ENCODE data around the gene INHBB.

- TF ChIP-seq POLR2AphosphoS5 (IDR thresholded peaks at IDR 0.05; ENCODE audit: low read depth, low read length) (no peak), POLR2A (IDR thresholded peaks at IDR 0.05; ENCODE audit: low read depth, low read length) (no peak)
Measured at GRCh38 chr2:120318626-120319025, 27.3 kb upstream of the INHBB start.
